ENCODE data around the gene SIRT3.
"Not testable (repeated sequence)": the region's sequence is repeated elsewhere in the genome, so short reads cannot be mapped to it uniquely, and the experiment has no call there.

The SIRT3 gene

GRCh38 chr11:191490-192478, 44.4 kb downstream of the SIRT3 start:
- CTCF ChIA-PET, result interaction anchor here (1.1 kb wide), 1 partner anchor 59 kb away, joined by 4 read pairs; no protein-coding TSS in a partner anchor
- H3K4me3 ChIP-seq (ENCODE audit: low read depth, low read length); H3K36me3 ChIP-seq (ENCODE audit: control insufficient read depth in 2 of 2, insufficient read depth in 1 of 2, low read length in 2 of 2); H3K4me1 ChIP-seq (ENCODE audit: control insufficient read depth, insufficient read depth, low read length); H3K9me3 ChIP-seq (ENCODE audit: control insufficient read depth, insufficient read depth, low read depth, low read length); POLR2A ChIA-PET; H3K27ac ChIP-seq (ENCODE audit: extremely low read depth, low read depth, low read length): not testable (repeated sequence)
- TF ChIP-seq ZNF654 (tag by site-specific recombination; IDR thresholded peaks at IDR 0.05; ENCODE audit: low read depth), result 0 out of 2 replicates have a peak, but pooled peaks have one; percentile 22
- TF ChIP-seq GLIS1 (tag by site-specific recombination; IDR thresholded peaks at IDR 0.05), result peak; percentile 69

GRCh38 chr11:190546-190945, 45.6 kb downstream of the SIRT3 start:
- H3K36me3 ChIP-seq (ENCODE audit: control insufficient read depth in 2 of 2, insufficient read depth in 1 of 2, low read length in 2 of 2); CTCF ChIA-PET; H3K27ac ChIP-seq (ENCODE audit: extremely low read depth, low read depth, low read length); H3K4me1 ChIP-seq (ENCODE audit: control insufficient read depth, insufficient read depth, low read length); H3K9me3 ChIP-seq (ENCODE audit: control insufficient read depth, insufficient read depth, low read depth, low read length); POLR2A ChIA-PET; H3K4me3 ChIP-seq (ENCODE audit: low read depth, low read length): not testable (repeated sequence)

- H3K4me1 ChIP-seq (ENCODE audit: control insufficient read depth, insufficient read depth, low read length); H3K4me3 ChIP-seq (ENCODE audit: low read depth, low read length); H3K36me3 ChIP-seq (ENCODE audit: control insufficient read depth in 2 of 2, insufficient read depth in 1 of 2, low read length in 2 of 2); H3K27ac ChIP-seq (ENCODE audit: extremely low read depth, low read depth, low read length); H3K9me3 ChIP-seq (ENCODE audit: control insufficient read depth, insufficient read depth, low read depth, low read length); CTCF ChIA-PET; POLR2A ChIA-PET: not testable (repeated sequence)
Measured at GRCh38 chr11:189843-190311, 46.3 kb downstream of the SIRT3 start.

GRCh38 chr11:189200-189783, 46.9 kb downstream of the SIRT3 start:
- H3K27ac ChIP-seq (ENCODE audit: extremely low read depth, low read depth, low read length); H3K9me3 ChIP-seq (ENCODE audit: control insufficient read depth, insufficient read depth, low read depth, low read length); CTCF ChIA-PET; POLR2A ChIA-PET; H3K36me3 ChIP-seq (ENCODE audit: control insufficient read depth in 2 of 2, insufficient read depth in 1 of 2, low read length in 2 of 2); H3K4me1 ChIP-seq (ENCODE audit: control insufficient read depth, insufficient read depth, low read length); H3K4me3 ChIP-seq (ENCODE audit: low read depth, low read length): not testable (repeated sequence)

GRCh38 chr11:180242-180641, 55.9 kb downstream of the SIRT3 start:
- CTCF ChIA-PET; H3K36me3 ChIP-seq (ENCODE audit: control insufficient read depth in 2 of 2, insufficient read depth in 1 of 2, low read length in 2 of 2); POLR2A ChIA-PET; H3K4me3 ChIP-seq (ENCODE audit: low read depth, low read length); H3K9me3 ChIP-seq (ENCODE audit: control insufficient read depth, insufficient read depth, low read depth, low read length); H3K27ac ChIP-seq (ENCODE audit: extremely low read depth, low read depth, low read length); H3K4me1 ChIP-seq (ENCODE audit: control insufficient read depth, insufficient read depth, low read length): not testable (repeated sequence)
